GM23338 (cell line): ENCODE measurements around the gene SLC22A3. TPM values are rescaled to one million over a fixed set of nuclear protein-coding genes. Genes with fewer than 3 reads are reported as not detected.

Source experiments
- ATAC-seq: fragments of 200-7000 bp; cut with Tn5 transposase; 3 replicates; pipeline ENCODE4 v1.9.1; 2020
- DNase-seq: peaks from one replicate; pipeline ENCODE4 v3.0.0-alpha.2; 2015; ENCODE audit warnings: low spot score
- H2AFZ ChIP-seq: fragments of 200-600 bp; sonication (generic); 2 replicates; pipeline ENCODE4 v1.8.0; 2016; ENCODE audit warnings: antibody characterized with exemption, mild to moderate bottlenecking, moderate library complexity
- H3F3A ChIP-seq: fragments of 200-600 bp; sonication (generic); replicated peaks from 2 replicates; pipeline ENCODE4 v1.8.0; 2017; ENCODE audit warnings: antibody characterized with exemption, mixed run types, low read depth
- H3K27ac ChIP-seq: fragments of 200-600 bp; sonication (generic); 2 replicates; pipeline ENCODE4 v1.6.1; 2016; ENCODE audit warnings: low read depth
- H3K27me3 ChIP-seq: fragments of 200-600 bp; sonication (generic); 2 replicates; pipeline ENCODE4 v1.8.0; 2016; ENCODE audit warnings: mild to moderate bottlenecking, mixed run types, moderate library complexity; ENCODE audit not compliant: insufficient read depth
- H3K36me3 ChIP-seq: fragments of 200-600 bp; sonication (generic); 2 replicates; pipeline ENCODE4 v1.8.0; 2016; ENCODE audit warnings: mild to moderate bottlenecking; ENCODE audit not compliant: insufficient read depth
- H3K4me1 ChIP-seq: fragments of 200-600 bp; sonication (generic); 2 replicates; pipeline ENCODE4 v1.8.0; 2016; ENCODE audit warnings: mild to moderate bottlenecking, moderate library complexity; ENCODE audit not compliant: insufficient read depth
- H3K4me2 ChIP-seq: fragments of 200-600 bp; sonication (generic); 2 replicates; pipeline ENCODE4 v1.7.1; 2017; ENCODE audit warnings: mixed run types
- H3K4me3 ChIP-seq: fragments of 200-600 bp; sonication (generic); 2 replicates; pipeline ENCODE4 v1.6.1; 2016; ENCODE audit warnings: mixed run types
- H3K79me2 ChIP-seq: fragments of 200-600 bp; sonication (generic); replicated peaks from 2 replicates; pipeline ENCODE4 v1.8.0; 2017; ENCODE audit warnings: mild to moderate bottlenecking; ENCODE audit not compliant: insufficient read depth
- H3K9me2 ChIP-seq: fragments of 200-600 bp; sonication (generic); 2 replicates; pipeline ENCODE4 v1.8.0; 2017; ENCODE audit not compliant: insufficient read depth
- H4K20me1 ChIP-seq: fragments of 200-600 bp; sonication (generic); replicated peaks from 2 replicates; pipeline ENCODE4 v1.8.0; 2017; ENCODE audit warnings: mild to moderate bottlenecking; ENCODE audit not compliant: insufficient read depth
- H3K27ac Mint-ChIP-seq: 2 replicates; pipeline ENCODE4 v1.8.0; 2020; ENCODE audit warnings: inconsistent platforms, mild to moderate bottlenecking, moderate library complexity, mixed read lengths
- H3K27me3 Mint-ChIP-seq: 3 replicates; pipeline ENCODE4 v1.8.0; 2022; ENCODE audit warnings: low read depth, mild to moderate bottlenecking, moderate library complexity, mixed read lengths, inconsistent platforms; ENCODE audit not compliant: insufficient read depth, poor library complexity
- H3K36me3 Mint-ChIP-seq: 3 replicates; pipeline ENCODE4 v1.8.0; 2021; ENCODE audit warnings: low read depth, mild to moderate bottlenecking, inconsistent platforms, moderate library complexity, mixed read lengths
- H3K4me1 Mint-ChIP-seq: 3 replicates; pipeline ENCODE4 v1.8.0; 2020; ENCODE audit warnings: mild to moderate bottlenecking, inconsistent platforms, mixed read lengths
- H3K4me3 Mint-ChIP-seq: 3 replicates; pipeline ENCODE4 v1.8.0; 2021; ENCODE audit warnings: moderate library complexity, mild to moderate bottlenecking, inconsistent platforms, mixed read lengths
- H3K9me3 Mint-ChIP-seq: 3 replicates; pipeline ENCODE4 v1.8.0; 2020; ENCODE audit warnings: moderate library complexity, mild to moderate bottlenecking, inconsistent platforms, mixed read lengths
- CTCF ChIP-seq, 2 experiments: fragments of 200-600 bp in 1 of 2; sonication (generic) in 1 of 2; conservative IDR thresholded peaks; 2 replicates each; pipeline versions ENCODE4 v1.5.1 to v1.6.1; 2016 to 2017; ENCODE audit warnings: antibody characterized with exemption in 2 of 2, low read depth in 2 of 2, mild to moderate bottlenecking in 2 of 2, moderate library complexity in 1 of 2
- ETS1 ChIP-seq: IDR thresholded peaks from 2 replicates; pipeline ENCODE4 v1.6.1; 2016; ENCODE audit warnings: antibody characterized with exemption
- EZH2 ChIP-seq: fragments of 200-600 bp; sonication (generic); IDR thresholded peaks from one replicate; pipeline ENCODE4 v1.8.0; 2017; ENCODE audit warnings: antibody characterized with exemption, mild to moderate bottlenecking, low read depth; ENCODE audit not compliant: unreplicated experiment
- EZH2phosphoT487 ChIP-seq: fragments of 200-600 bp; sonication (generic); IDR thresholded peaks from one replicate; pipeline ENCODE4 v1.8.1; 2018; ENCODE audit warnings: antibody characterized with exemption; ENCODE audit not compliant: unreplicated experiment
- JUNB ChIP-seq: IDR thresholded peaks from one replicate; pipeline ENCODE4 v1.6.1; 2016; ENCODE audit warnings: antibody characterized with exemption; ENCODE audit not compliant: unreplicated experiment
- NANOG ChIP-seq: IDR thresholded peaks from 2 replicates; pipeline ENCODE4 v1.6.1; 2016; ENCODE audit warnings: antibody characterized with exemption, borderline replicate concordance
- POLR2AphosphoS5 ChIP-seq: IDR thresholded peaks from 2 replicates; pipeline ENCODE4 v1.6.1; 2016; ENCODE audit warnings: antibody characterized with exemption, low read depth
- REST ChIP-seq: IDR thresholded peaks from one replicate; pipeline ENCODE4 v1.6.1; 2018; ENCODE audit warnings: antibody characterized with exemption; ENCODE audit not compliant: unreplicated experiment
- ZNF114 ChIP-seq: fragments of 250-450 bp; sonication (Bioruptor Pico); IDR thresholded peaks from 2 replicates; pipeline ENCODE4 v1.5.0; 2020; ENCODE audit warnings: mild to moderate bottlenecking, moderate library complexity
- ZNF331 ChIP-seq: fragments of 250-450 bp; sonication (Bioruptor Pico); IDR thresholded peaks from 2 replicates; pipeline ENCODE4 v1.5.0; 2020; ENCODE audit warnings: low read depth, mild to moderate bottlenecking, moderate library complexity
- ZNF462 ChIP-seq: fragments of 250-450 bp; sonication (Bioruptor Pico); IDR thresholded peaks from 2 replicates; pipeline ENCODE4 v1.5.0; 2020; ENCODE audit warnings: mild to moderate bottlenecking, moderate library complexity
- polyA plus RNA-seq: library from polyadenylated mRNA; unstranded; fragments of >200 nt; fragmentation: Nextera tagmentation; extraction: Ambion mirVana; gene quantifications from 2 replicates; pipeline ENCODE4 v1.2.1, GENCODE V29; 2016
- total RNA-seq: library from RNA; depleted of rRNA; stranded (reverse); fragments of >200 nt; shearing (Covaris generic); gene quantifications from 2 replicates; pipeline ENCODE4 v1.2.3, GENCODE V29; 2014

Gene SLC22A3
- total and polyA plus RNA-seq, 2 experiments from 2014 or later: 0.78 to 3.2 TPM

- TF ChIP-seq CTCF (conservative IDR thresholded peaks at IDR 0.05; ENCODE audit: low read depth in 2 of 2) (no peak), ZNF114 (no peak), JUNB (no peak)
These were observed 140.9 kb downstream of the SLC22A3 start (continued) for GRCh38 chr6:160489091-160489490.

GRCh38 chr6:160494576-160494975, 146.4 kb downstream of the SLC22A3 start:
- no peaks in the 10 kb centered on the region for H3K4me1 ChIP-seq
- no peak for ATAC-seq
- H3K79me2 ChIP-seq: no peaks in the 10 kb centered on the region
- Mint-ChIP-seq H3K9me3 (no peaks in the 10 kb centered on the region), H3K4me1 (no peaks in the 10 kb centered on the region), H3K36me3 (peaks cover 16% of the 10 kb centered on the region; the same call in 2 of the 3 replicates), H3K27me3 (peaks cover 1% of the 10 kb centered on the region), H3K27ac (no peak overlapping the region), H3K4me3 (no peak overlapping the region)
- no peak overlapping the region for H3K4me3 ChIP-seq
- no peaks in the 10 kb centered on the region for H4K20me1 ChIP-seq
- DNase-seq: no peak
- no peak overlapping the region for H2AFZ ChIP-seq
- no peaks in the 10 kb centered on the region for H3K27me3 ChIP-seq
- no peaks in the 10 kb centered on the region for H3K36me3 ChIP-seq
- H3F3A ChIP-seq: no peaks in the 10 kb centered on the region
- H3K27ac ChIP-seq: no peak overlapping the region
- H3K9me2 ChIP-seq: no peaks in the 10 kb centered on the region
- no peak overlapping the region for H3K4me2 ChIP-seq
- TF ChIP-seq ZNF331 (CRISPR knock-in tag): no peak
- no peak for TF ChIP-seq ZNF114
- TF ChIP-seq NANOG: no peak
- TF ChIP-seq REST: no peak
- no peak for TF ChIP-seq ZNF462 (CRISPR knock-in tag)
- TF ChIP-seq POLR2AphosphoS5: no peak
- TF ChIP-seq EZH2phosphoT487: no peak
- TF ChIP-seq ETS1: no peak
- TF ChIP-seq EZH2: no peak
